OCI-LY7 (cell line): ENCODE data around the gene DHRS3.

Experiments
- CTCF ChIP-seq: fragments of 200-600 bp; sonication (generic); conservative IDR thresholded peaks from 2 replicates; pipeline ENCODE4 v1.5.1; 2014; ENCODE audit warnings: mild to moderate bottlenecking, antibody characterized with exemption, low read length, moderate library complexity, mixed read lengths
- EZH2phosphoT487 ChIP-seq: fragments of 200-600 bp; sonication (generic); IDR thresholded peaks from 2 replicates; pipeline ENCODE4 v1.6.1; 2018; ENCODE audit warnings: low read depth, borderline replicate concordance, mild to moderate bottlenecking, mixed run types, antibody characterized with exemption, low read length, moderate library complexity, mixed read lengths

DNA sequence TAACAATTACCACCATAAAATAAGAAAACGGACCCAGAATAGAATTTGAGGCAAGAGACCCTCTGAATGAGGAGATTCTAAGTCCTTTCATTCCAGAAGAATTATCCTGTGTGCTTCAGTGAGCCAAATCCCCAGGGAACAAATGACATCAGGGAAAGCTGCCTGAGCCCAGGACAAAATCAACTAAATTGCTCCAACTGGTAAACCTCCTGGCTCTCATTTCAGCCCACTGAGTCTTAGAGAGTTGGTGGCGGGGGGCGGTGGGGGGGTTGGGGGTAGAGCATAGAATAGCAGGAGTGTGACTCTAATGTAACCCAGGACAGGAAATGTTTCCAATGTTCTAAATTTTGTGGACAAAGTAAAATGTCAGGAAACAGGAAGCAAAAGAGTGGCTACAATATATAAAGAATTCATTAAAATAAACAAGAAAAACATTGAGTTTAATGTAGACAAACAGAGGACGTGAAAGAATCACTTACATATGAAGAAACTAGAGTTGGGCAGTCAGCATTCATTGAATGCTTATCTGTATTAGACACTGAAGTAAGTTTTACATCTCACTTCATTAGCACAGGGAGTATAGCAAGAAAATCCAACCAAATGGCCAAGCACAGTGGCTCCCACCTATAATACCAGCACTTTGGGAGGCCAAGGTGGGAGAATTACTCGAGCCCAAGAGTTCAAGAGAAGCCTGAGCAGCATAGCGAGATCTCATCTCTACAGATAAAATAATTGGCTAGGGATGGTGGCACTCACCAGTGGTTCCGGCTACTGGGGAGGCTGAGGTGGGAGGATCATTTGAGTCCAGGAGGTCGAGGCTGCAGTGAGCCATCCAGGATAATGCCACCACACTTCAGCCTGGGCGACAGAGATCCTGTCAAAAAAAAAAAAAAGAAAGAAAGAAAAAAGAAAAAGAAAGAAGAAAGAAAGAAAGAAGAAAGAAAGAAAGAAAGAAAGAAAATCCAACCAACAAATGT, 75.1 kb downstream of the DHRS3 start:
- no peak for TF ChIP-seq CTCF
- no peak for TF ChIP-seq EZH2phosphoT487
